ENCODE measurements around the gene BHMT2. TPM values are rescaled to one million over a fixed set of nuclear protein-coding genes. Genes with fewer than 3 reads are reported as not detected.

Gene BHMT2
- total RNA-seq, 1 experiment from 2014 or later = 0.20 TPM

- H3K9me3 ChIP-seq (ENCODE audit: control insufficient read depth in 1 of 2, insufficient read depth in 1 of 2, low read depth in 1 of 2, low read length in 2 of 2) = no peaks in the 10 kb centered on the region
- H3K27ac ChIP-seq (ENCODE audit: low read depth, low read length) = no peak overlapping the region
- no TSS peak for BruUV-seq (replicated peaks)
- no peaks in the 10 kb centered on the region for H3K9me2 ChIP-seq (ENCODE audit: insufficient read depth)
- H3K4me3 ChIP-seq (replicated peaks in 1 of 2; ENCODE audit: low read depth in 1 of 2, low read length in 2 of 2) = no peak overlapping the region
- H3K9ac ChIP-seq (ENCODE audit: low read length) = no peak overlapping the region
- H2AFZ ChIP-seq (ENCODE audit: low read depth, low read length, poor library complexity, severe bottlenecking) = no peak overlapping the region
- no peak overlapping the region for H3K4me2 ChIP-seq (ENCODE audit: low read length)
- DNase-seq (ENCODE audit: low read depth, low spot score) = no peak
- TF ChIP-seq SRF (IDR thresholded peaks at IDR 0.05; ENCODE audit: low read depth) (no peak), CTCF (IDR thresholded peaks at IDR 0.05 in 2 of 3, conservative IDR thresholded peaks at IDR 0.05 in 1 of 3; ENCODE audit: borderline replicate concordance in 1 of 3, insufficient read depth in 1 of 3, low read depth in 2 of 3, low read length in 2 of 3) (no peak)
- CTCF ChIA-PET = no interaction called here
- H3K27me3 ChIP-seq (ENCODE audit: insufficient read depth, low read length) = no peaks in the 10 kb centered on the region
- H4K20me1 ChIP-seq (ENCODE audit: insufficient read depth) = no peaks in the 10 kb centered on the region
- ATAC-seq = no peak
- H3K36me3 ChIP-seq (ENCODE audit: control insufficient read depth in 1 of 2, insufficient read depth in 2 of 2, low read length in 2 of 2) = no peaks in the 10 kb centered on the region
- POLR2A ChIA-PET = no interaction called here
- no peaks in the 10 kb centered on the region for H3K4me1 ChIP-seq (ENCODE audit: control insufficient read depth in 1 of 2, insufficient read depth in 2 of 2, low read length in 2 of 2)
- H3K79me2 ChIP-seq (ENCODE audit: insufficient read depth, low read length) = no peaks in the 10 kb centered on the region
- RAD21 ChIA-PET (ENCODE audit: low non-redundant PET in 1 of 2, low total read pairs in 2 of 2, uncharacterized antibody in 2 of 2, unreplicated experiment in 2 of 2) = no interaction called here
- intact Hi-C loops (cut with micrococcal nuclease) = loop anchor here (10.0 kb wide), 1 partner anchor 225 kb away; no protein-coding TSS in a partner anchor
These were observed 49.9 kb downstream of the BHMT2 start for GRCh38 chr5:79119486-79119885.

DNA sequence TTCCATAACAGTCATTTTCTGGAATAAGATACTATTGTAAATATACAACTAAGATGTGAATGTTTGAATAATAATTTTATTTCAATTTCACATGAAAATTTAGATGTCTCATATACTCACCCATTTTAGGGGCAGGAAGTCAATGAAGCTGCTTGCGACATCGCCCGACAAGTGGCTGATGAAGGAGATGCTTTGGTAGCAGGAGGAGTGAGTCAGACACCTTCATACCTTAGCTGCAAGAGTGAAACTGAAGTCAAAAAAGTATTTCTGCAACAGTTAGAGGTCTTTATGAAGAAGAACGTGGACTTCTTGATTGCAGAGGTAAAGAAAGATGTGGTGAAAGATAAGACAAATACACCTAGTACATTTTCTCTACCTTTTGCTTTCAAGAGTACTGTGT is 50.7 kb downstream of the BHMT2 start:
- no peak overlapping the region for H3K9ac ChIP-seq (ENCODE audit: low read length)
- H3K4me2 ChIP-seq (ENCODE audit: low read length) = no peak overlapping the region
- no peaks in the 10 kb centered on the region for H3K36me3 ChIP-seq (ENCODE audit: control insufficient read depth in 1 of 2, insufficient read depth in 2 of 2, low read length in 2 of 2)
- H4K20me1 ChIP-seq (ENCODE audit: insufficient read depth) = no peaks in the 10 kb centered on the region
- TF ChIP-seq FOSL1 (IDR thresholded peaks at IDR 0.05; ENCODE audit: low read depth) = no peak
- no peak overlapping the region for H2AFZ ChIP-seq (ENCODE audit: low read depth, low read length, poor library complexity, severe bottlenecking)
- POLR2A ChIA-PET = no interaction called here
- no peaks in the 10 kb centered on the region for H3K4me1 ChIP-seq (ENCODE audit: control insufficient read depth in 1 of 2, insufficient read depth in 2 of 2, low read length in 2 of 2)
- no peaks in the 10 kb centered on the region for H3K9me2 ChIP-seq (ENCODE audit: insufficient read depth)
- DNase-seq (ENCODE audit: low read depth, low spot score) (no peak), ATAC-seq (no peak)
- H3K79me2 ChIP-seq (ENCODE audit: insufficient read depth, low read length) = no peaks in the 10 kb centered on the region
- no peak overlapping the region for H3K4me3 ChIP-seq (replicated peaks in 1 of 2; ENCODE audit: low read depth in 1 of 2, low read length in 2 of 2)
- no peaks in the 10 kb centered on the region for H3K9me3 ChIP-seq (ENCODE audit: control insufficient read depth in 1 of 2, insufficient read depth in 1 of 2, low read depth in 1 of 2, low read length in 2 of 2)
- no peak overlapping the region for H3K27ac ChIP-seq (ENCODE audit: low read depth, low read length)
- intact Hi-C loops (cut with micrococcal nuclease) = loop anchor here (5.0 kb wide), 1 partner anchor 78 kb away; no protein-coding TSS in a partner anchor
- BruUV-seq (replicated peaks) = no TSS peak
- RAD21 ChIA-PET (ENCODE audit: low non-redundant PET in 1 of 2, low total read pairs in 2 of 2, uncharacterized antibody in 2 of 2, unreplicated experiment in 2 of 2) = no interaction called here
- CTCF ChIA-PET = interaction anchor here (0.7 kb wide), 1 partner anchor 98 kb away, joined by 3 read pairs; no protein-coding TSS in a partner anchor
- H3K27me3 ChIP-seq (ENCODE audit: insufficient read depth, low read length) = no peaks in the 10 kb centered on the region
